ENCODE results near the gene C20orf96.
"Not testable (repeated sequence)": the region's sequence is repeated elsewhere in the genome, so short reads cannot be mapped to it uniquely, and the experiment has no call there.

Gene C20orf96

GRCh38 chr20:226958-227357 is 63.6 kb downstream of the C20orf96 start, which contains the start of gene DEFB129:
Gene DEFB129, plus strand, starts transcription at chr20:227258. Its CDS starts 31 bp downstream, at chr20:227289.
- DNase-seq, result no peak

- DNase-seq, result not testable (repeated sequence)
Observed at GRCh38 chr20:225879-226278, 64.7 kb downstream of the C20orf96 start.

DNA sequence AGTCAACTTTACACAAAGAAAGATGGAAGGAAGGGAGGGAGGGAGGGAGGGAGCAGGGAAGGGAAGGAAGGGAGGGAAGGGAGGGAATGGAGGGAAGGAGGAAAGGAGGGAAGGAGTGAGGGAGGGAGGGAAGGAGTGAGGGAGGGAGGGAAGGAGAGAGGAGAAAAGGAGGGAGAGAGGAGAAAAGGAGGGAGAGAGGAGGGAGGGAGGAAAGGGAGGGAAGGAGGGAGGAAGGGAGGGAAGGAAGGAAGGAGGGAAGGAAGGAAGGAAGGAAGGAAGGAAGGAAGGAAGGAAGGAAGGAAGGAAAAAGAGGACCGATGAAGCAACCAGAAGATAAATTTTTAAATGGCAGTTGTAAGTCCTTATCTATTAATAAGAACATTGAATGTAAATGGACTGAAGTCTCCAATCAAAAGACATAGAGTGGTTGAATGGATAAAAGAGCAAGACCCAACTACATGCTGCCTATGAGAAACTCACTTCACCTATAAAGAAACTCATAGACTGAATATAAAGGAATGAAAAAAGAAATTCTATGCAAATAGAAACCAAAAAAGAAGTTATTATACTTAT is 69.2 kb downstream of the C20orf96 start:
- no peak for DNase-seq

Data from activated T-cell treated with anti-CD3 and anti-CD28 coated beads, Interleukin-2, amount 50 U/mL, for 1 hour (primary cell).